SK-N-SH treated with all-trans-retinoic acid at 6 μM for 48 hours (cell line): ENCODE measurements around the gene GBGT1.

Source experiments
- CSDC2 ChIP-seq: fragments of 250-450 bp; sonication (Bioruptor Pico); IDR thresholded peaks from 2 replicates; pipeline ENCODE4 v1.5.0; 2020; ENCODE audit warnings: mild to moderate bottlenecking, moderate library complexity
- RARB ChIP-seq: fragments of 250-450 bp; sonication (Bioruptor Pico); IDR thresholded peaks from 2 replicates; pipeline ENCODE4 v1.8.0; 2021; ENCODE audit warnings: mild to moderate bottlenecking, moderate library complexity
- TF ChIP-seq, protein P1 (sequence below): fragments of 250-450 bp; sonication (Bioruptor Pico); IDR thresholded peaks from 2 replicates; pipeline ENCODE4 v1.8.0; 2020; ENCODE audit warnings: mild to moderate bottlenecking, moderate library complexity, borderline replicate concordance
- TF ChIP-seq, protein P2 (sequence below): fragments of 250-450 bp; sonication (Bioruptor Pico); IDR thresholded peaks from 2 replicates; pipeline ENCODE4 v1.5.1; 2020; ENCODE audit warnings: low read depth, mild to moderate bottlenecking, moderate library complexity

GRCh38 chr9:133167096-133167730 is 3.5 kb upstream of the GBGT1 start:
- no peak for TF ChIP-seq CSDC2
- TF ChIP-seq, protein P1, sequence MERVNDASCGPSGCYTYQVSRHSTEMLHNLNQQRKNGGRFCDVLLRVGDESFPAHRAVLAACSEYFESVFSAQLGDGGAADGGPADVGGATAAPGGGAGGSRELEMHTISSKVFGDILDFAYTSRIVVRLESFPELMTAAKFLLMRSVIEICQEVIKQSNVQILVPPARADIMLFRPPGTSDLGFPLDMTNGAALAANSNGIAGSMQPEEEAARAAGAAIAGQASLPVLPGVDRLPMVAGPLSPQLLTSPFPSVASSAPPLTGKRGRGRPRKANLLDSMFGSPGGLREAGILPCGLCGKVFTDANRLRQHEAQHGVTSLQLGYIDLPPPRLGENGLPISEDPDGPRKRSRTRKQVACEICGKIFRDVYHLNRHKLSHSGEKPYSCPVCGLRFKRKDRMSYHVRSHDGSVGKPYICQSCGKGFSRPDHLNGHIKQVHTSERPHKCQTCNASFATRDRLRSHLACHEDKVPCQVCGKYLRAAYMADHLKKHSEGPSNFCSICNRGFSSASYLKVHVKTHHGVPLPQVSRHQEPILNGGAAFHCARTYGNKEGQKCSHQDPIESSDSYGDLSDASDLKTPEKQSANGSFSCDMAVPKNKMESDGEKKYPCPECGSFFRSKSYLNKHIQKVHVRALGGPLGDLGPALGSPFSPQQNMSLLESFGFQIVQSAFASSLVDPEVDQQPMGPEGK (CRISPR knock-in tag): no peak
- no peak for TF ChIP-seq RARB
- TF ChIP-seq, protein P2, sequence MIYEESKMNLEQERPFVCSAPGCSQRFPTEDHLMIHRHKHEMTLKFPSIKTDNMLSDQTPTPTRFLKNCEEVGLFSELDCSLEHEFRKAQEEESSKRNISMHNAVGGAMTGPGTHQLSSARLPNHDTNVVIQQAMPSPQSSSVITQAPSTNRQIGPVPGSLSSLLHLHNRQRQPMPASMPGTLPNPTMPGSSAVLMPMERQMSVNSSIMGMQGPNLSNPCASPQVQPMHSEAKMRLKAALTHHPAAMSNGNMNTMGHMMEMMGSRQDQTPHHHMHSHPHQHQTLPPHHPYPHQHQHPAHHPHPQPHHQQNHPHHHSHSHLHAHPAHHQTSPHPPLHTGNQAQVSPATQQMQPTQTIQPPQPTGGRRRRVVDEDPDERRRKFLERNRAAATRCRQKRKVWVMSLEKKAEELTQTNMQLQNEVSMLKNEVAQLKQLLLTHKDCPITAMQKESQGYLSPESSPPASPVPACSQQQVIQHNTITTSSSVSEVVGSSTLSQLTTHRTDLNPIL (CRISPR knock-in tag): no peak
